Ectodermal cell (in vitro differentiated cells): ENCODE measurements around the gene VIPR2.
"Not testable (repeated sequence)": the region's sequence is repeated elsewhere in the genome, so short reads cannot be mapped to it uniquely, and the experiment has no call there.

ENCODE experiments used
- H3K27ac ChIP-seq: 2 replicates; pipeline ENCODE4 v1.7.0; 2013; ENCODE audit warnings: mild to moderate bottlenecking, low read depth, low read length; ENCODE audit not compliant: insufficient read depth, poor library complexity, severe bottlenecking
- H3K27me3 ChIP-seq: 2 replicates; pipeline ENCODE4 v1.7.0; 2013; ENCODE audit warnings: mild to moderate bottlenecking, low read length; ENCODE audit not compliant: insufficient read depth, control insufficient read depth, poor library complexity, severe bottlenecking
- H3K36me3 ChIP-seq: one replicate; pipeline ENCODE4 v1.7.0; 2013; ENCODE audit warnings: low read length; ENCODE audit not compliant: control insufficient read depth, insufficient read depth
- H3K4me1 ChIP-seq: one replicate; pipeline ENCODE4 v1.7.0; 2013; ENCODE audit warnings: low read length; ENCODE audit not compliant: control insufficient read depth, insufficient read depth
- H3K4me3 ChIP-seq: 2 replicates; pipeline ENCODE4 v1.7.0; 2013; ENCODE audit warnings: low read depth, low read length, control low read depth; ENCODE audit not compliant: insufficient read depth
- H3K9me3 ChIP-seq: 2 replicates; pipeline ENCODE4 v1.7.0; 2013; ENCODE audit warnings: mild to moderate bottlenecking, low read length, moderate library complexity; ENCODE audit not compliant: control insufficient read depth
- WGBS, 2 experiments: methylation state at CpG; one replicate each; pipeline ENCODE4 v1.1.7; 2013; ENCODE audit warnings: missing lambda C conversion rate in 2 of 2; 5-methylcytosine and 5-hydroxymethylcytosine counted together

The VIPR2 gene

DNA sequence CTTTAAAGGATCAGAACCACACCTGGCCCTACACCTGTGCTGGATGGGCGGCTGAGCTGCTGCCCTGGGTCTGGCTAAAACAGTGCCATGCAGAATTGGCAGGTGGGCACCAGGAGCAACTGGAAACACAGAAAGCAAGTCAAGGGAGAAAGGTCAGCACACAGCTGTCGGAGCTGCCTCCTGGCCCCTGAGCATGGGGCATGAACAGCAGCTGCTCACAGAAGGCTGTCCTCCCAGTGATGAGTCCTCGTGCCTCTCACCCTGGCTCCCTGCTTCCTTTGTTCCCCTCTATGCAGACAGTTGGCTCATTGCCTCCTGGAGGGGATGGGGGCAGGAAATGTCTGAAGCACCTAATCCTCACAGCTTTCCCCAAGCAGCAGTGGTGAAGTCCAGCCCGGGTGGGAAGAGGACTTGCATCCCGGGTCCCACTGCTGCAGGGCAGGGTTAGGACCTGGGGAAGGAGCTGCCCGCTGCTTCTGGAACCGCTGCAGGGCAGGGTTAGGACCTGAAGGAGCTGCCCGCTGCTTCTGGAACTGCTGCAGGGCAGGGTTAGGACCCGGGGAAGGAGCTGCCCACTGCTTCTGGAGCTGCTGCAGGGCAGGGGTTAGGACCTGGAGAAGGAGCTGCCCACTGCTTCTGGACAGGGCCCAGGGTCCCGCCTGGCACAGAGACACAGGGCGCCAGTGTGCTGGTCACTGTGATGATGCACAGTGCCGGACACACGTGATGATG lies 37.3 kb downstream of the VIPR2 start:
- WGBS, 2 experiments = 81 to 86% methylated on average over 13 of the region's 13 CpGs
- Histone ChIP-seq H3K9me3 (no peaks in the 10 kb centered on the region), H3K4me1 (peaks cover 16% of the 10 kb centered on the region), H3K27me3 (no peaks in the 10 kb centered on the region), H3K36me3 (no peaks in the 10 kb centered on the region), H3K4me3 (no peak overlapping the region), H3K27ac (no peak overlapping the region)

- 54 to 60% methylated on average over 13 of the region's 13 CpGs for WGBS, 2 experiments
- peaks cover 16% of the 10 kb centered on the region for H3K4me1 ChIP-seq
Measured at GRCh38 chr7:159105832-159106811, 38.5 kb downstream of the VIPR2 start.

DNA sequence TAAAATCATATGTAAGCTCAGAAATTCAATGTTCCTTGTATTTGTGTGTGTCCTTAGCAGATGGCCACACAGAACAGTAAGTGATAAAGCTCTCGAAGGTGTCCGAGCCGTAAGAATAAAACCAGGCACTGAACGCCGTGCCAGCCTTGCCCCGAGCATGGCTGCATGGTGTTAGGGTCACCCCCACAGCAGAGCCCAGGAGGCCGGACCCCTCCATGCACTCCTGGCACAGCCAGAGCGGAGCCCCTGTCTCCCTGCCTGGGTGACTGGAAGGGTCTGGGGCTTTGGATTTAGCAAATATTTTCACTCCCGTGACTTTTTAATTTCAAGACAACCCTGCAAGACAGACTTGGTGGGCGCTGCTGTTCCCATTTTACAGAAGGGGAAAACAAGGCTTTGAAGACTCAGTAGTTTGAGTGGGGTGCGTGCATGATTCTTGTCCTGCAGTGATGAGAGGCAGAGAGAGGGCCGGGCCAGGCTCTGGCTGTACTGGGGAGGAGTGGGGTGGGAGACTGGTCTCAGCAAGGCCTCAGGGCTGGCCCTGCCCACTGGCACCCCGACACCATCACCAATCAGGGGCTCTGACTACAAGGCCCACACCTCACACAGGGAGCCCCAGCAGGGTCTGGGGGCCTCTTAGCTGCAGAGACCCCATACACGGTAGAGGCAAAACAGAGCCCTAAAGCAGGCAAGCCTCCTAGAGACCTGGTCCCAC lies 39.4 kb downstream of the VIPR2 start:
- Histone ChIP-seq H3K27ac (no peak overlapping the region), H3K4me1 (peaks cover 16% of the 10 kb centered on the region), H3K36me3 (no peaks in the 10 kb centered on the region), H3K9me3 (no peaks in the 10 kb centered on the region), H3K4me3 (no peak overlapping the region), H3K27me3 (no peaks in the 10 kb centered on the region)
- 92 to 93% methylated on average over 14 of the region's 14 CpGs for WGBS, 2 experiments

More at GRCh38 chr7:159105832-159106811, 38.5 kb downstream of the VIPR2 start:
- Histone ChIP-seq H3K27ac (no peak overlapping the region), H3K36me3 (no peaks in the 10 kb centered on the region), H3K27me3 (no peaks in the 10 kb centered on the region), H3K9me3 (no peaks in the 10 kb centered on the region), H3K4me3 (no peak overlapping the region)

DNA sequence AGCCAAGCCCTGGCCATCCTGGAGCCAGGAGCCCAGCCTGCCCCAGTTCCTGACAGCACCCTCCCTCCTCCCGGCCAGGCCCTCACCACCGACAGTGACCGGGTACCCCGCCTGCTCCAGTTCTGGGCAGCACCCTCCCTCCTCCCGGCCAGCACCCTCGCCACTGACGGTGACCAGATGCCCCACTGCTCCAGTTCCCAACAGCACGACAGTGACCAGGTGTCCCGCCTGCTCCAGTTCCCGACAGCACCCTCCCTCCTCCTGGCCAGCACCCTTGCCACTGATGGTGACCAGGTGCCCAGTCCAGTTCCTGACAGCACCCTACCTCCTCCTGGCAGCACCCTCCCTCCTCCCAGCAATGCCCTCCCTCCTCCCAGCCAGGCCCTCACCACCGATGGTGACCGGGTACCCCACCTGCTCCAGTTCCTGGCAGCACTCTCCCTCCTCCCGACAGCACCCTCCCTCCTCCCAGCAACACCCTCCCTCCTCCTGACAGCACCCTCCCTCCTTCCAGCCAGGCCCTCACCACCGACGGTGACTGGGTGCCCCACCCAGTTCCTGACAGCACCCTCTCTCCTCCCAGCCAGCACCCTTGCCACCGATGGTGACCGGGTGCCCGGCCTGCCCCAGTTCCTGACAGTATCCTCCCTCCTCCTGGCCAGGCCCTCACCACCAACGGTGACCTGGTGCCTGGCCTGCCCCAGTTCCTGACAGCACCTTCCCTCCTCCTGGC lies 40.3 kb downstream of the VIPR2 start:
- Histone ChIP-seq H3K4me1 (peaks cover 16% of the 10 kb centered on the region), H3K27me3 (no peaks in the 10 kb centered on the region), H3K9me3 (no peaks in the 10 kb centered on the region), H3K4me3 (no peak overlapping the region), H3K27ac (no peak overlapping the region), H3K36me3 (no peaks in the 10 kb centered on the region)
- WGBS, 2 experiments = 89 to 93% methylated on average over 19 of the region's 19 CpGs

- no peaks in the 10 kb centered on the region for H3K9me3 ChIP-seq
- H3K27me3 ChIP-seq = no peaks in the 10 kb centered on the region
- peaks cover 16% of the 10 kb centered on the region for H3K4me1 ChIP-seq
- 94 to 95% methylated on average over 21 of the region's 21 CpGs for WGBS, 2 experiments
- H3K36me3 ChIP-seq = no peaks in the 10 kb centered on the region
- no peak overlapping the region for H3K4me3 ChIP-seq
- no peak overlapping the region for H3K27ac ChIP-seq
Measured at GRCh38 chr7:159103382-159104187, 41.1 kb downstream of the VIPR2 start.

DNA sequence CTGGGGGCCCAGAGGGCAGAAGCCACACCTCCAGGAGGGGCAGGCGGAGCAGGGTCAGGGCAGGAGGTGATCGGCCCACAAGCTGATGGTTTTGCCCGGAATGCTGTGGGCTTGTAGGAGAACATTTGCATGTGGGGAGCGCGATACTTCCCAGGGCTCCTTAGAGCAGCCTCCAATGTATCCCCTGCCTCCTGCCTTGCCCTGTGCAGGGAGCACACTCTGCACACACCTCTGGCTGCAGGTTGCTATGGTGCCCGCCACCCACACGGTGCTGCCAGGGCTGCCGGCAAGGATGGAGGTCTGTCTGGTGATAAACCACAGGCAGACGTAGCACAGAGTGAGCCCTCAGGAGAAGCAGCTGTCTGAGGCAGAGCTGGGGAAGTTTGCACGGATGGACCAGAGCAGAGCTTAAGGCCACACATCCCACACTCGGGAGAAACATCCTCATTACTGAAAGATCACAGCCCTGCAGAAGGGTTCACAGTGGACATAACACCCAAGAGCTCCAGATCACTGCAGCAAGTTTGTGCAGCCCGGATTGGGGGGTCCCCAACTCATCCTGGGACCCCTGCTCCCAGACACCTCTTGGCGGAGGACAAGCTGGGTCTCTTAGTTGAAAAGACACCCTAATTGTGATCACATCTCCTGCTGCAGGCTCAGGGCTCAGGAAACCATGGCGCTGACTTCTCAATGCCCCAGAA lies 41.8 kb downstream of the VIPR2 start:
- Histone ChIP-seq H3K4me3 (no peak overlapping the region), H3K36me3 (no peaks in the 10 kb centered on the region)
- WGBS, 2 experiments = 85 to 87% methylated on average over 14 of the region's 14 CpGs

GRCh38 chr7:159101661-159102091 lies 43.0 kb downstream of the VIPR2 start:
- H3K36me3 ChIP-seq, H3K27me3 ChIP-seq, H3K9me3 ChIP-seq, H3K27ac ChIP-seq, H3K4me3 ChIP-seq: not testable (repeated sequence)
- WGBS, 2 experiments = 96% methylated on average over 42 of the region's 42 CpGs
- peaks cover 14% of the 10 kb centered on the region for H3K4me1 ChIP-seq

More for the DNA sequence above, 41.8 kb downstream of the VIPR2 start:
- no peak overlapping the region for H3K27ac ChIP-seq
- no peaks in the 10 kb centered on the region for H3K27me3 ChIP-seq
- peaks cover 16% of the 10 kb centered on the region for H3K4me1 ChIP-seq
- no peaks in the 10 kb centered on the region for H3K9me3 ChIP-seq

DNA sequence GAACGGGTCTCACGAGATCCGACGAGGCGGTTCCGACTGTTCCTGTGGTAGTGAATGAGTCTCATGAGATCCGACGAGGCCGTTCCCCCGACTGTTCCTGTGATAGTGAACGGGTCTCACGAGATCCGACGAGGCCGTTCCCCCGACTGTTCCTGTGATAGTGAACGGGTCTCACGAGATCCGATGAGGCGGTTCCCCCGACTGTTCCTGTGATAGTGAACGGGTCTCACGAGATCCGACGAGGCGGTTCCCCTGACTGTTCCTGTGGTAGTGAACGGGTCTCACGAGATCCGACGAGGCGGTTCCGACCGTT lies 43.6 kb downstream of the VIPR2 start:
- H3K9me3 ChIP-seq, H3K27ac ChIP-seq, H3K36me3 ChIP-seq, H3K4me3 ChIP-seq, H3K27me3 ChIP-seq, H3K4me1 ChIP-seq: not testable (repeated sequence)
- WGBS, 2 experiments = 95 to 97% methylated on average over 33 of the region's 33 CpGs
